GM12875 (cell line): Measurements from ENCODE around the gene TRIM2.

Experiments used
- H3K4me3 ChIP-seq: one replicate; pipeline ENCODE4 v1.5.1; 2011; ENCODE audit warnings: low read depth, low read length, control low read depth
- CTCF ChIP-seq: IDR thresholded peaks from 2 replicates; pipeline ENCODE4 v1.5.1; 2011; ENCODE audit warnings: low read depth, mild to moderate bottlenecking, control low read depth, inconsistent platforms, low read length, moderate library complexity, borderline replicate concordance; ENCODE audit not compliant: insufficient read depth

The TRIM2 gene

GRCh38 chr4:153387981-153388380 lies 183.7 kb downstream of the TRIM2 start:
- no peak overlapping the region for H3K4me3 ChIP-seq
- no peak for TF ChIP-seq CTCF
